H1 (cell line): Measurements from ENCODE around the gene GSKIP. TPM values are rescaled to one million over a fixed set of nuclear protein-coding genes. Genes with fewer than 3 reads are reported as not detected.

ENCODE experiments used
- CTCF ChIA-PET: fragments of 300-600 bp; sonication (Branson Sonifier 250); formaldehyde crosslinking; loops from one replicate; lab custom pipeline; 2021; ENCODE audit not compliant: partially characterized antibody; lab: Charles Lee
- POLR2A ChIA-PET: fragments of 300-600 bp; sonication (Branson Sonifier 250); formaldehyde crosslinking; loops from one replicate; lab custom pipeline; 2021; ENCODE audit warnings: inconsistent platforms; ENCODE audit not compliant: partially characterized antibody; lab: Charles Lee
- DNase-seq, 2 experiments: peaks; one replicate each; pipeline versions ENCODE4 v3.0.0 to v3.0.0-alpha.2; 2010 to 2022; ENCODE audit warnings: low spot score in 2 of 2, low read depth in 1 of 2, mixed read lengths in 1 of 2
- FAIRE-seq: peaks from 2 replicates; lab custom pipeline; 2011; peaks lifted over from hg19 to GRCh38; lab: Jason Lieb, UNC
- H2AFZ ChIP-seq: 2 replicates; pipeline ENCODE4 v1.8.1; 2012; ENCODE audit warnings: low read length, inconsistent platforms
- H2AK5ac ChIP-seq: 2 replicates; pipeline ENCODE4 v1.6.1; 2013; ENCODE audit warnings: low read depth, low read length
- H2BK120ac ChIP-seq: replicated peaks from 2 replicates; pipeline ENCODE3; 2013; ENCODE audit warnings: low read depth, low read length, inconsistent platforms
- H2BK12ac ChIP-seq: 2 replicates; pipeline ENCODE4 v1.6.1; 2013; ENCODE audit warnings: low read depth, low read length
- H2BK15ac ChIP-seq: 2 replicates; pipeline ENCODE4 v1.6.1; 2013; ENCODE audit warnings: low read length
- H2BK20ac ChIP-seq: 2 replicates; pipeline ENCODE4 v1.6.1; 2013; ENCODE audit warnings: low read length
- H2BK5ac ChIP-seq: 2 replicates; pipeline ENCODE4 v1.6.1; 2013; ENCODE audit warnings: low read depth, low read length
- H3K14ac ChIP-seq: 2 replicates; pipeline ENCODE4 v1.6.1; 2013; ENCODE audit warnings: inconsistent platforms; ENCODE audit not compliant: insufficient read length
- H3K18ac ChIP-seq: 2 replicates; pipeline ENCODE4 v1.6.1; 2013; ENCODE audit warnings: low read length; ENCODE audit errors: extremely low read depth
- H3K23ac ChIP-seq: 2 replicates; pipeline ENCODE4 v1.6.1; 2013; ENCODE audit warnings: inconsistent platforms; ENCODE audit not compliant: insufficient read length
- H3K23me2 ChIP-seq: 2 replicates; pipeline ENCODE4 v1.6.1; 2013; ENCODE audit warnings: low read depth, low read length
- H3K27ac ChIP-seq: 2 replicates; pipeline ENCODE4 v1.6.1; 2011; ENCODE audit warnings: low read depth, low read length, inconsistent platforms
- H3K27me3 ChIP-seq, 4 experiments: replicated peaks in 1 of 4; 1 replicate in 1 of 4; 2 replicates in 3 of 4; pipeline versions ENCODE4 v1.6.1 to v1.8.1; 2011 to 2013; ENCODE audit warnings: low read length in 3 of 4, mild to moderate bottlenecking in 3 of 4, inconsistent platforms in 2 of 4, mixed read lengths in 2 of 4, moderate library complexity in 1 of 4; ENCODE audit not compliant: control insufficient read depth in 3 of 4, insufficient read depth in 3 of 4; ENCODE audit errors: extremely low read depth in 1 of 4
- H3K36me3 ChIP-seq, 4 experiments: 2 replicates each; pipeline versions ENCODE4 v1.6.1 to v1.8.1; 2011 to 2013; ENCODE audit warnings: mild to moderate bottlenecking in 4 of 4, low read length in 3 of 4, moderate library complexity in 2 of 4, control low read depth in 1 of 4, inconsistent platforms in 1 of 4; ENCODE audit not compliant: insufficient read depth in 4 of 4, control insufficient read depth in 2 of 4
- H3K4ac ChIP-seq: replicated peaks from 2 replicates; pipeline ENCODE3; 2013; ENCODE audit warnings: low read length, low read depth, mixed read lengths, inconsistent platforms; ENCODE audit not compliant: insufficient read length
- H3K4me1 ChIP-seq, 4 experiments: replicated peaks in 1 of 4; 1 replicate in 1 of 4; 2 replicates in 3 of 4; pipeline versions ENCODE4 v1.6.1 to v1.8.1; 2011 to 2013; ENCODE audit warnings: low read length in 3 of 4, inconsistent platforms in 2 of 4, mixed read lengths in 1 of 4; ENCODE audit not compliant: insufficient read depth in 4 of 4, control insufficient read depth in 3 of 4
- H3K4me2 ChIP-seq, 2 experiments: 2 replicates each; pipeline versions ENCODE4 v1.6.1 to v1.8.1; 2011 to 2013; ENCODE audit warnings: low read depth in 2 of 2, low read length in 2 of 2, control low read depth in 1 of 2, inconsistent platforms in 1 of 2, mild to moderate bottlenecking in 1 of 2; ENCODE audit not compliant: insufficient read depth in 1 of 2
- H3K4me3 ChIP-seq, 4 experiments: fragments of 200-600, 300-600 bp in 1 of 4; sonication (generic), shearing (Covaris generic), sonication (Bioruptor Twin) in 1 of 4; 2 replicates each; pipeline versions ENCODE4 v1.5.1 to v1.8.1; 2011 to 2016; ENCODE audit warnings: low read length in 4 of 4, low read depth in 3 of 4, control low read depth in 2 of 4, inconsistent platforms in 2 of 4, mild to moderate bottlenecking in 2 of 4, mixed read lengths in 1 of 4, moderate library complexity in 1 of 4; ENCODE audit not compliant: insufficient read depth in 2 of 4; ENCODE audit errors: extremely low read depth in 1 of 4
- H3K56ac ChIP-seq: replicated peaks from 2 replicates; pipeline ENCODE3; 2013; ENCODE audit warnings: low read depth, mild to moderate bottlenecking, mixed read lengths, low read length, inconsistent platforms; ENCODE audit not compliant: insufficient read length
- H3K79me1 ChIP-seq: 2 replicates; pipeline ENCODE4 v1.6.1; 2013; ENCODE audit warnings: low read depth, low read length, control low read depth
- H3K79me2 ChIP-seq, 2 experiments: 2 replicates each; pipeline versions ENCODE4 v1.6.1 to v1.8.1; 2012 to 2013; ENCODE audit warnings: low read length in 2 of 2, mild to moderate bottlenecking in 2 of 2, inconsistent platforms in 1 of 2; ENCODE audit not compliant: insufficient read depth in 2 of 2, control insufficient read depth in 1 of 2
- H3K9ac ChIP-seq, 4 experiments: replicated peaks in 1 of 4; 1 replicate in 1 of 4; 2 replicates in 3 of 4; pipeline versions ENCODE4 v1.6.1 to v1.8.1; 2011 to 2013; ENCODE audit warnings: low read depth in 3 of 4, low read length in 3 of 4, control low read depth in 2 of 4, mild to moderate bottlenecking in 2 of 4, moderate library complexity in 2 of 4, inconsistent platforms in 1 of 4; ENCODE audit errors: extremely low read depth in 1 of 4
- H3K9me3 ChIP-seq, 2 experiments: 2 replicates each; pipeline versions ENCODE4 v1.6.1 to v1.8.1; 2012 to 2013; ENCODE audit warnings: mild to moderate bottlenecking in 2 of 2, moderate library complexity in 2 of 2, control low read depth in 1 of 2, inconsistent platforms in 1 of 2, low read depth in 1 of 2, low read length in 1 of 2, mixed read lengths in 1 of 2; ENCODE audit not compliant: insufficient read depth in 2 of 2
- H4K20me1 ChIP-seq, 2 experiments: replicated peaks in 1 of 2; 2 replicates each; pipeline versions ENCODE3 to v1.8.1; 2011 to 2013; ENCODE audit warnings: inconsistent platforms in 2 of 2, low read length in 2 of 2, mild to moderate bottlenecking in 1 of 2; ENCODE audit not compliant: insufficient read depth in 2 of 2, control insufficient read depth in 1 of 2
- H4K5ac ChIP-seq: 2 replicates; pipeline ENCODE4 v1.6.1; 2013; ENCODE audit warnings: low read length, low read depth, mixed read lengths, inconsistent platforms; ENCODE audit not compliant: insufficient read length
- H4K8ac ChIP-seq: 2 replicates; pipeline ENCODE4 v1.8.0; 2013; ENCODE audit warnings: mild to moderate bottlenecking, moderate library complexity, low read length, inconsistent platforms; ENCODE audit not compliant: insufficient read depth; ENCODE audit errors: extremely low read depth
- H4K91ac ChIP-seq: replicated peaks from 2 replicates; pipeline ENCODE3; 2013; ENCODE audit warnings: low read length, mixed read lengths, inconsistent platforms; ENCODE audit not compliant: insufficient read length
- BACH1 ChIP-seq: IDR thresholded peaks from 2 replicates; pipeline ENCODE4 v1.6.1; 2012; ENCODE audit warnings: low read length, improper control_type of control experiment
- JUN ChIP-seq: IDR thresholded peaks from 2 replicates; pipeline ENCODE4 v1.6.1; 2011; ENCODE audit warnings: low read depth, mild to moderate bottlenecking, improper control_type of control experiment, low read length
- MAFK ChIP-seq: IDR thresholded peaks from 2 replicates; pipeline ENCODE4 v1.6.1; 2012; ENCODE audit warnings: low read depth, mild to moderate bottlenecking, improper control_type of control experiment, low read length
- RNF2 ChIP-seq: fragments of 200-900, 300-1000 bp; sonication (generic); IDR thresholded peaks from 2 replicates; pipeline ENCODE4 v1.7.1; 2016; ENCODE audit warnings: borderline replicate concordance, low read depth, mild to moderate bottlenecking, antibody characterized with exemption, low read length; ENCODE audit not compliant: poor library complexity, severe bottlenecking; ENCODE audit errors: missing control alignments
- SRF ChIP-seq: IDR thresholded peaks from 2 replicates; pipeline ENCODE4 v1.6.1; 2011; ENCODE audit warnings: mild to moderate bottlenecking, low read depth, low read length, moderate library complexity
- TAF1 ChIP-seq: IDR thresholded peaks from 2 replicates; pipeline ENCODE4 v1.6.1; 2011; ENCODE audit warnings: mild to moderate bottlenecking, low read depth, low read length
- WGBS, 2 experiments: shearing (Covaris generic) in 1 of 2; methylation state at CpG; one replicate each; pipeline versions ENCODE4 v1.1.6 to v1.1.7; 2013 to 2015; ENCODE audit warnings: low lambda C conversion rate in 2 of 2, mixed read lengths in 2 of 2, inconsistent platforms in 1 of 2, low coverage in 1 of 2, missing lambda C conversion rate in 1 of 2; ENCODE audit not compliant: insufficient replicate concordance in 2 of 2, insufficient coverage in 1 of 2, insufficient read length in 1 of 2; ENCODE audit errors: extremely low coverage in 1 of 2, missing lambda C conversion rate in 1 of 2; 5-methylcytosine and 5-hydroxymethylcytosine counted together
- polyA plus RNA-seq, 7 experiments: library from polyadenylated mRNA; depleted of rRNA in 3 of 7; stranded (reverse) in 5 of 7; unstranded in 2 of 7; fragments of >200 nt in 5 of 7; fragments of 200-250 nt in 2 of 7; gene quantifications; 1 replicate in 5 of 7; 2 replicates in 1 of 7; 4 replicates in 1 of 7; pipeline versions ENCODE4 v1.2.1 to v1.2.3, GENCODE V29; 2011 to 2013; ENCODE audit warnings: missing spikeins in 2 of 7, mixed read lengths in 2 of 7
- total RNA-seq: library from RNA; stranded (reverse); fragmentation: NEBNext Ultra II Directional; extraction: Animal tissue kit (Norgen Biotek cat#: 25700); gene quantifications from 2 replicates; pipeline ENCODE4 v1.2.1, GENCODE V29; 2021

The GSKIP gene
- total and polyA plus RNA-seq, 2 of the 8 experiments (the other 6 are each of a cell fraction or from before 2014, with no cell fraction given) = 20.3 to 37.1 TPM

- no peak overlapping the region for H3K9ac ChIP-seq
- H2AK5ac ChIP-seq = no peak overlapping the region
- POLR2A ChIA-PET = interaction anchor here (1.2 kb wide), 1 partner anchor 12 kb away, joined by 3 read pairs; no protein-coding TSS in a partner anchor
- TF ChIP-seq JUN = no peak
- TF ChIP-seq MAFK = no peak
- TF ChIP-seq BACH1 = no peak
- TF ChIP-seq SRF = no peak
- no peak for TF ChIP-seq RNF2
- no peak for TF ChIP-seq TAF1
- TF ChIP-seq, all 59 proteins: peak for 0
- Histone ChIP-seq H3K4me2 (no peak overlapping the region), H4K5ac (no peak overlapping the region), H4K8ac (no peak overlapping the region), H2BK20ac (no peak overlapping the region), H2BK5ac (no peak overlapping the region), H3K79me2 (no peaks in the 10 kb centered on the region), H3K18ac (no peak overlapping the region), H2BK12ac (no peak overlapping the region), H3K27ac (no peak overlapping the region), H4K20me1 (no peaks in the 10 kb centered on the region), H3K14ac (no peak overlapping the region), H3K23me2 (no peaks in the 10 kb centered on the region), H3K36me3 (peaks cover 0 to 42% (median 14%) of the 10 kb centered on the region in 4 experiments; a peak in 5 of 8 replicates), H2BK120ac (no peak overlapping the region), H2AFZ (no peak overlapping the region), H3K23ac (no peak overlapping the region), H2BK15ac (no peak overlapping the region), H3K4ac (no peak overlapping the region), H3K27me3 (no peaks in the 10 kb centered on the region), H3K4me3 (no peak overlapping the region), H3K4me1 (no peaks in the 10 kb centered on the region; a peak in 1 of 7 replicates), H3K56ac (no peak overlapping the region), H4K91ac (no peak overlapping the region), H3K9me3 (no peaks in the 10 kb centered on the region), H3K79me1 (no peaks in the 10 kb centered on the region)
- DNase-seq (no peak), FAIRE-seq (no peak)
- 84% methylated on average over 2 of the region's 2 CpGs; no CpG with 5 or more reads in 1 of the 2 experiments for WGBS, 2 experiments
- CTCF ChIA-PET = interaction anchor here (0.9 kb wide), 1 partner anchor 8 kb away, joined by 3 read pairs; the partner anchor contains the start of gene AK7
Observed at GRCh38 chr14:96383445-96383844, 20.1 kb downstream of the GSKIP start.
